ENCODE data around the gene FBXL4.
"Not testable (repeated sequence)": the region's sequence is repeated elsewhere in the genome, so short reads cannot be mapped to it uniquely, and the experiment has no call there.

The FBXL4 gene

GRCh38 chr6:98909236-98909635, 38.5 kb downstream of the FBXL4 start:
- H3K4me3 ChIP-seq (ENCODE audit: low read depth in 1 of 2, low read length in 1 of 2) = no peak overlapping the region
- H3K27me3 ChIP-seq = no peaks in the 10 kb centered on the region
- H3K4me1 ChIP-seq (ENCODE audit: control insufficient read depth in 1 of 2, insufficient read depth in 1 of 2, low read depth in 1 of 2, low read length in 1 of 2) = peaks cover 6 to 12% of the 10 kb centered on the region in 2 experiments
- no peaks in the 10 kb centered on the region for H3K9me3 ChIP-seq
- peaks cover 17% of the 10 kb centered on the region for H3K36me3 ChIP-seq
- no peak overlapping the region for H3K27ac ChIP-seq
- TF ChIP-seq CTCF (IDR thresholded peaks at IDR 0.05) = no peak

GRCh38 chr6:98906342-98906741, 41.4 kb downstream of the FBXL4 start:
- peaks cover 6 to 12% of the 10 kb centered on the region in 2 experiments for H3K4me1 ChIP-seq (ENCODE audit: control insufficient read depth in 1 of 2, insufficient read depth in 1 of 2, low read depth in 1 of 2, low read length in 1 of 2)
- peaks cover 37% of the 10 kb centered on the region for H3K36me3 ChIP-seq

GRCh38 chr6:98905759-98906158, 42.0 kb downstream of the FBXL4 start:
- Histone ChIP-seq H3K4me3 (ENCODE audit: low read depth in 1 of 2, low read length in 1 of 2) (no peak overlapping the region), H3K9me3 (no peaks in the 10 kb centered on the region), H3K4me1 (ENCODE audit: control insufficient read depth in 1 of 2, insufficient read depth in 1 of 2, low read depth in 1 of 2, low read length in 1 of 2) (peaks cover 6 to 12% of the 10 kb centered on the region in 2 experiments), H3K27ac (no peak overlapping the region), H3K36me3 (peaks cover 43% of the 10 kb centered on the region), H3K27me3 (no peaks in the 10 kb centered on the region)
- TF ChIP-seq CTCF (IDR thresholded peaks at IDR 0.05) = no peak

More at GRCh38 chr6:98906342-98906741, 41.4 kb downstream of the FBXL4 start:
- not testable (repeated sequence) for H3K27ac ChIP-seq; H3K27me3 ChIP-seq; H3K9me3 ChIP-seq; H3K4me3 ChIP-seq (ENCODE audit: low read depth in 1 of 2, low read length in 1 of 2)

- Histone ChIP-seq H3K4me1 (ENCODE audit: control insufficient read depth in 1 of 2, insufficient read depth in 1 of 2, low read depth in 1 of 2, low read length in 1 of 2) (peaks cover 6 to 12% of the 10 kb centered on the region in 2 experiments), H3K4me3 (ENCODE audit: low read depth in 1 of 2, low read length in 1 of 2) (no peak overlapping the region), H3K27me3 (no peaks in the 10 kb centered on the region), H3K27ac (no peak overlapping the region), H3K9me3 (no peaks in the 10 kb centered on the region), H3K36me3 (peaks cover 57% of the 10 kb centered on the region)
- TF ChIP-seq CTCF (IDR thresholded peaks at IDR 0.05) = no peak
Observed at GRCh38 chr6:98904096-98904495, 43.6 kb downstream of the FBXL4 start.

GRCh38 chr6:98900706-98901105, 47.0 kb downstream of the FBXL4 start:
- H3K4me3 ChIP-seq (ENCODE audit: low read depth in 1 of 2, low read length in 1 of 2) = no peak overlapping the region
- no peak overlapping the region for H3K27ac ChIP-seq
- no peak for TF ChIP-seq CTCF (IDR thresholded peaks at IDR 0.05)
- H3K36me3 ChIP-seq = peaks cover 77% of the 10 kb centered on the region
- no peaks in the 10 kb centered on the region for H3K27me3 ChIP-seq
- peaks cover 0 to 6% of the 10 kb centered on the region in 2 experiments for H3K4me1 ChIP-seq (ENCODE audit: control insufficient read depth in 1 of 2, insufficient read depth in 1 of 2, low read depth in 1 of 2, low read length in 1 of 2)
- no peaks in the 10 kb centered on the region for H3K9me3 ChIP-seq

- Histone ChIP-seq H3K4me1 (ENCODE audit: control insufficient read depth in 1 of 2, insufficient read depth in 1 of 2, low read depth in 1 of 2, low read length in 1 of 2) (no peaks in the 10 kb centered on the region), H3K4me3 (ENCODE audit: low read depth in 1 of 2, low read length in 1 of 2) (no peak overlapping the region), H3K27me3 (no peaks in the 10 kb centered on the region), H3K9me3 (no peaks in the 10 kb centered on the region), H3K36me3 (peaks cover 63% of the 10 kb centered on the region), H3K27ac (no peak overlapping the region)
- no peak for TF ChIP-seq CTCF (IDR thresholded peaks at IDR 0.05)
Observed at GRCh38 chr6:98894810-98895209, 52.9 kb downstream of the FBXL4 start.
